ENCODE results near the gene STK10.

DNA sequence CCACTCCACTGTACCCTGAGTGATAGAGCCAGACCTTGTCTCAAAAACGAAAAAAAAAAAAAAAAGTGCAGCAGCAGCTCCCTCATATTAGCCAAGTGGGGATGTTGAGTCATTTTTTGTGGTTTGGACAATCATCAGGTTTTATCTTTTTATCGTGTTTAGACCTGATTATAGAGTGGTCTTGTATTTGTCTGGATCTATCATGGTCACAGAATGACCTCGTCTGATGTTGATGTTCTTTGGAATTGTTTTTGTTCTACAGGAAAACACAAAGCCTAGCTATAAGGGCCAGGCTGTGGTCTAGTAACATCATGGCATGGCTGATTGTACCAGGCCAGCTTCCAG lies 179.9 kb downstream of the STK10 start:
- TF ChIP-seq GATA3 (IDR thresholded peaks at IDR 0.05; ENCODE audit: low read depth, low read length) (no peak), GATA2 (IDR thresholded peaks at IDR 0.05; ENCODE audit: low read depth, low read length) (no peak)

Measured in SH-SY5Y (cell line).